GM18951 (cell line): Measurements from ENCODE around the gene STAG3.
"Not testable (repeated sequence)": the region's sequence is repeated elsewhere in the genome, so short reads cannot be mapped to it uniquely, and the experiment has no call there.

Experiments
- POLR2A ChIP-seq: IDR thresholded peaks from 4 replicates; pipeline ENCODE4 v1.6.1; 2011; ENCODE audit warnings: mild to moderate bottlenecking; ENCODE audit not compliant: insufficient read length, insufficient read depth; ENCODE audit errors: extremely low read depth
- in situ Hi-C: fragments of 300-500 bp; cut with MboI; formaldehyde crosslinking; loops from one replicate; pipeline ENCODE4 v1.12.0; 2022; ENCODE audit warnings: low sequenced_read_pairs, mixed read lengths, inconsistent platforms; ENCODE audit not compliant: unreplicated experiment

The STAG3 gene

GRCh38 chr7:100173806-100174495 is 3.8 kb upstream of the STAG3 start:
- no peak for TF ChIP-seq POLR2A

DNA sequence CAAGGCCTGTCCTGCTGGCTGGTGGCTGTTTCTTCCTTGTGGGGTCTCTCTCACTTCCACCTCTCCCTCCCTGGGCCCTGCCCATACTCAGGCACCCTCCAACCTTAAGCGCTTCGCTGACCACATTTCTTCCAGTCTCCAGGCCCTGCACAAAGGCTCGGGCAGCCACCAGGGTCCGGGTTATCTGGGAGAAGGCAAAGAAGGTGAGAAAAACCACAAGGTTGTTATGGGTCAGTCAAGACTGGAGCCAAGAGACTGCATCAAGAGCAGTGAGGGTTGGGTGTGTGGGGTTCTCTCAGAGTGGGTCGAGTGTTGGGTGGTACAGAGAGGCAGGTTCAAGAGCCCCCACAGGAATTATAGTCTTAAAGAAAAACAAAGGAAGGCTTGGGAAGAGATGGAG is 3.1 kb upstream of the STAG3 start:
- TF ChIP-seq POLR2A = no peak
- in situ Hi-C loops = no loop called here

More at GRCh38 chr7:100173806-100174495, 3.8 kb upstream of the STAG3 start:
- in situ Hi-C loops = no loop called here

GRCh38 chr7:100175296-100175935 is 2.3 kb upstream of the STAG3 start:
- TF ChIP-seq POLR2A = no peak
- in situ Hi-C loops = no loop called here

DNA sequence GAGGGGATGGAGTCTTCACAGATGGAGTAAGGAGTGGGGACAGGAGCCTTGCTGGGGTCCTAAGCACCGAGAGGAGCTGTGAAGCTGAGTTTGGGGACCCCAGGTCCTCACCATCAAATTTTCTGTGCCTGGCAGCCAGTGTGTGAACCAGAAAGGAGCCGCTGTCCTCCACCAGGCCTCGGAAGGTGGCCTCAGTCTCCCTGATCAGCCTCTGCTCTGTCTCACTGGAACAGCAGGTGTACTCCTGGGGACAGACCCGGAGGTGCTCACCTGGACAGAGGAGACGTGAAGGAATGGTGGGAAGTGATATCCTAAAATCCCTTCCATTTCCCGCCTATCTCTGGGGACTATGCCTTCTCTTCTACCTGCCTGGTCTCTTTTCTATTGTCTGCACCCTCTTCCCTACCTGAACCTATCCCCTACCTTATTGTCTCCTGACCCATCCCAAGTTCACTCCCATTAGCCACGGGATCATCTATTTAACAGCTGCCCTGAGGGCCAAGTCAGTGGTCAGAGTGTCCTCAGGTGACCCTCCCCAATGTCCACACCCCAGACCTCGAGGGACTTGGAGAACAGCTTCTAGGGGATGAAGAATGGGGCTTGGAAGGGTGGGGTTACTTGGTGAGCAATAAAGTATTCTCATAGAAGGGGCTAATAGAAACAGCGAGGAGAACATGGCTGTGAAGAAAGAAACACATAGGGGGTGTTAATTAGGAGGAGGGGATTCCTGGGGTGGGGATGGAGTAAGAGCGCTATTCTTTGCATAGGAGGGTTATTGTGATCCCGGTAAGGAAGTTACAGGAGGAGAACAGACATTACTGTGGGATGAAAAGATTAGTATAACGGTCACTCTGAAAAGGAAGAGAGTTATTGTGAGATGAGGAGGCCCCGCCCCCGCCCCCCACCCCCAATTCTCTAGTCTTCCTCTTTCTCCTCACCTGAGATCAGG is 1.3 kb upstream of the STAG3 start:
- in situ Hi-C loops = no loop called here
- TF ChIP-seq POLR2A = no peak

DNA sequence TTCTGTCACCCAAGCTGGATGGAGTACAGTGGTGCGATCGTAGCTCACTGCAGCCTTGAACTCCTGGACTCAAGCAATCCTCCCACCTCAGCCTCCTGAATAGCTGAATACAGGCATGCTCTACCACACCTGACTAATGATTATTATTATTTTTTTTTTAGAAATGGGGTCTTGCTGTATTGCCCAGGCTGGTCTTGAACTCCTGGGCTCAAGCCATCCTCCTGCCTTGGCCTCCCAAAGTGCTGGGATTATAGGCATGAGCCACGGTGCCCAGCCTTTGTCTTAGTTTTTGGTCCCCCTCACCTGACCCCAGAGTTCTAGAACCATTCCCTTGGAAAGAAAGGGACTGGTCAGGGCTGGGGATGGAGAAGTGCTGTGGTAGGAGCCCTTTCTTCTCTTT is 2.4 kb downstream of the STAG3 start:
- in situ Hi-C loops = not testable (repeated sequence)

GRCh38 chr7:100182616-100183015 is 4.9 kb downstream of the STAG3 start:
- in situ Hi-C loops = not testable (repeated sequence)

DNA sequence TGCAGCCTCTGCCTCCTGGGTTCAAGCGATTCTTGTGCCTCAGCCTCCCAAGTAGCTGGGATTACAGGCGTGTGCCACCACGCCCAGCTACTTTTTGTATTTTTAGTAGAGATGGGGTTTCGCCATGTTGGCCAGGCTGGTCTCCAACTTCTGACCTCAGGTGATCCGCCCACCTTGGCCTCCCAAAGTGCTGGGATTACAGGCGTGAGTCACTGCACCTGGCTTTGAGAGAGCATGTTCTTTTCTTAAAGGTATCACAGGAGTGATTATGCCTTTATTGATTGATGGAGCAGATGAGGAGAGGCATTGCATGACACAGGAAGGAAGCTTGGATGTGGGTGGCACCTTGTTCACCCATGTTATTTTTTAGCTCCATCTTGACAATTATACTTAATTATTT is 5.4 kb downstream of the STAG3 start:
- in situ Hi-C loops = not testable (repeated sequence)

DNA sequence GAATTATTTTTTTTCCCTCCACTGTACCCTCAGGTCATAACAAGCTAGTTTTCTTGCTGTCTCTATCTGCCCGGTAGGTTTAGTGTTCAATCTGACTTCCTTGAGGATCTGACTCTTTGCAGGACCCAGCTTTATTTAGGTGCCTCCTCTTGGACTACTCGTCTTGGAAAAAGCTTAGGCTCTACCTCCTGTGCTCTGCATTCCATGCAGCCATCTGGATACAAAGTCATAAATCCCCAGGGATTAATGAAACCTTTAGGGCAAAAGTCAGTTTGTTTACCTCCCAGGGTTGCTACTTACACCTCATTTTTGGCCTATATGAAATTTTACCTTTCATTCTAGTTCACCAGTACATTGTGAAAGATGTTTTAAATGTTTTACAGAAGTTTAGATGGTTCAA is 8.0 kb downstream of the STAG3 start:
- TF ChIP-seq POLR2A = no peak
- in situ Hi-C loops = no loop called here

- no peak for TF ChIP-seq POLR2A
- in situ Hi-C loops = no loop called here
These were observed 11.3 kb downstream of the STAG3 start for GRCh38 chr7:100189061-100189460.

- TF ChIP-seq POLR2A = no peak
- in situ Hi-C loops = no loop called here
These were observed 12.5 kb downstream of the STAG3 start for GRCh38 chr7:100190048-100190711.

GRCh38 chr7:100191775-100192174 is 14.1 kb downstream of the STAG3 start:
- no peak for TF ChIP-seq POLR2A
- in situ Hi-C loops = no loop called here

DNA sequence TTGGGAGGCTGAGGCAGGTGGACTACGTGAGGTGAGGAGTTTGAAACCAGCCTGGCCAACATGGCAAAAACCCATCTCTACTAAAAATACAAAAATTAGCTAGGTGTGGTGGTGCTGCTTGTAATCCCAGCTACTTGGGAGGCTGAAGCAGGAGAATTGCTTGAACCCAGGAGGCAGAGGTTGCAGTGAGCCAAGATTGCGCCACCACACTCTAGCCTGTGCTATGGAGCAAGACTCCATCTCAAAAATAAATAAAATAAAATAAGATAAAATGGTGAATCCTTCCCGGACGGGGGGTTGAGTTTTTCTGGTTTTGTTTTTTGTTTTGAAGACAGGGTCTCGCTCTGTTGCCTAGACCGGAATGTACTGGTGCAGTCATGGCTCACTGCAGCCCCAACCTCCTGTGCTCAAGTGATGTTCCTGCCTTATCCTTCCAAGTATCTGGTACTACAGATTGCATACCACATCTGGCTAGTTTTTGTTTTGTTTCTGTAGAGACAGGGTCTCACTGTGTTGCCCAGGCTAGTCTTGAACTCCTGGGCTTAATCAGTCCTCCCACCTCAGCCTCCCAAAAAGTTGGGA is 14.7 kb downstream of the STAG3 start:
- in situ Hi-C loops = not testable (repeated sequence)

GRCh38 chr7:100192969-100193368 is 15.3 kb downstream of the STAG3 start:
- no peak for TF ChIP-seq POLR2A
- in situ Hi-C loops = no loop called here
